Astrocyte (in vitro differentiated cells and primary cell): ENCODE data around the gene MAT2B.

Experiments
- EZH2 ChIP-seq: IDR thresholded peaks from 2 replicates; pipeline ENCODE4 v1.6.1; 2012; ENCODE audit warnings: mild to moderate bottlenecking, low read length, inconsistent platforms; ENCODE audit not compliant: insufficient read depth
- TF ChIP-seq, protein P1 (sequence below): IDR thresholded peaks from 2 replicates; pipeline ENCODE4 v1.5.1; 2011; ENCODE audit warnings: low read depth, mild to moderate bottlenecking, inconsistent platforms, low read length, moderate library complexity; ENCODE audit not compliant: insufficient read depth

- TF ChIP-seq, protein P1, sequence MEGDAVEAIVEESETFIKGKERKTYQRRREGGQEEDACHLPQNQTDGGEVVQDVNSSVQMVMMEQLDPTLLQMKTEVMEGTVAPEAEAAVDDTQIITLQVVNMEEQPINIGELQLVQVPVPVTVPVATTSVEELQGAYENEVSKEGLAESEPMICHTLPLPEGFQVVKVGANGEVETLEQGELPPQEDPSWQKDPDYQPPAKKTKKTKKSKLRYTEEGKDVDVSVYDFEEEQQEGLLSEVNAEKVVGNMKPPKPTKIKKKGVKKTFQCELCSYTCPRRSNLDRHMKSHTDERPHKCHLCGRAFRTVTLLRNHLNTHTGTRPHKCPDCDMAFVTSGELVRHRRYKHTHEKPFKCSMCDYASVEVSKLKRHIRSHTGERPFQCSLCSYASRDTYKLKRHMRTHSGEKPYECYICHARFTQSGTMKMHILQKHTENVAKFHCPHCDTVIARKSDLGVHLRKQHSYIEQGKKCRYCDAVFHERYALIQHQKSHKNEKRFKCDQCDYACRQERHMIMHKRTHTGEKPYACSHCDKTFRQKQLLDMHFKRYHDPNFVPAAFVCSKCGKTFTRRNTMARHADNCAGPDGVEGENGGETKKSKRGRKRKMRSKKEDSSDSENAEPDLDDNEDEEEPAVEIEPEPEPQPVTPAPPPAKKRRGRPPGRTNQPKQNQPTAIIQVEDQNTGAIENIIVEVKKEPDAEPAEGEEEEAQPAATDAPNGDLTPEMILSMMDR = no peak
- no peak for TF ChIP-seq EZH2
Observed at GRCh38 chr5:163506726-163507125, 1.3 kb downstream of the MAT2B start.
